A673 (cell line): ENCODE results near the gene GRN. TPM values are rescaled to one million over a fixed set of nuclear protein-coding genes. Genes with fewer than 3 reads are reported as not detected.
"Not testable (repeated sequence)": the region's sequence is repeated elsewhere in the genome, so short reads cannot be mapped to it uniquely, and the experiment has no call there.

ENCODE experiments used
- BruUV-seq: library from RNA; stranded (reverse); fragments of 400-500 nt; replicated peaks from 2 replicates; lab custom pipeline; 2021; lab: Mats Ljungman, UMichigan
- CTCF ChIA-PET: fragments of 300-600 bp; sonication (Branson Sonifier 250); formaldehyde crosslinking; loops from one replicate; lab custom pipeline; 2022; ENCODE audit warnings: antibody characterized with exemption; lab: Charles Lee
- POLR2A ChIA-PET: fragments of 300-600 bp; sonication (Branson Sonifier 250); formaldehyde crosslinking; loops from one replicate; lab custom pipeline; 2022; ENCODE audit warnings: antibody characterized with exemption; ENCODE audit not compliant: low non-redundant PET; lab: Charles Lee
- DNase-seq: peaks from one replicate; pipeline ENCODE4 v3.0.0-alpha.2; 2015; ENCODE audit warnings: low spot score
- H3K27ac ChIP-seq: fragments of 200-600 bp; sonication (generic); 2 replicates; pipeline ENCODE4 v1.5.1; 2016; ENCODE audit warnings: mixed run types, low read depth, mild to moderate bottlenecking, mixed read lengths, antibody characterized with exemption, low read length; ENCODE audit not compliant: poor library complexity, severe bottlenecking
- H3K27me3 ChIP-seq: fragments of 200-600 bp; sonication (generic); replicated peaks from 2 replicates; pipeline ENCODE4 v1.6.1; 2017; ENCODE audit warnings: mixed run types, low read depth, mild to moderate bottlenecking, mixed read lengths, antibody characterized with exemption, low read length; ENCODE audit not compliant: insufficient read depth, poor library complexity
- H3K36me3 ChIP-seq: fragments of 200-600 bp; sonication (generic); 2 replicates; pipeline ENCODE4 v1.6.1; 2016; ENCODE audit warnings: mixed run types, mild to moderate bottlenecking, mixed read lengths, antibody characterized with exemption, low read length; ENCODE audit not compliant: insufficient read depth, poor library complexity, severe bottlenecking
- H3K4me1 ChIP-seq: fragments of 200-600 bp; sonication (generic); 2 replicates; pipeline ENCODE4 v1.6.1; 2017; ENCODE audit warnings: mixed run types, mild to moderate bottlenecking, mixed read lengths, antibody characterized with exemption, low read length; ENCODE audit not compliant: insufficient read depth, poor library complexity, severe bottlenecking
- H3K4me3 ChIP-seq: fragments of 200-600 bp; sonication (generic); 2 replicates; pipeline ENCODE4 v1.5.1; 2016; ENCODE audit warnings: low read depth, mixed run types, mild to moderate bottlenecking, mixed read lengths, low read length; ENCODE audit not compliant: poor library complexity, severe bottlenecking
- H3K9me3 ChIP-seq: fragments of 200-600 bp; sonication (generic); 2 replicates; pipeline ENCODE4 v1.6.1; 2016; ENCODE audit warnings: mixed run types, low read depth, mild to moderate bottlenecking, mixed read lengths, antibody characterized with exemption, low read length; ENCODE audit not compliant: poor library complexity, severe bottlenecking
- EZH2 ChIP-seq: fragments of 200-600 bp; sonication (generic); IDR thresholded peaks from 2 replicates; pipeline ENCODE4 v1.6.1; 2017; ENCODE audit warnings: borderline replicate concordance, low read depth, mild to moderate bottlenecking, mixed read lengths, antibody characterized with exemption, low read length; ENCODE audit not compliant: poor library complexity, severe bottlenecking
- intact Hi-C: fragments of 100-400 bp; cut with micrococcal nuclease; formaldehyde crosslinking; loops from one replicate; pipeline ENCODE4 v1.10.0; 2022; ENCODE audit not compliant: unreplicated experiment
- total RNA-seq: library from RNA; stranded (reverse); gene quantifications from 2 replicates; pipeline ENCODE4 v1.2.3, GENCODE V29; 2021
- TF ChIP-seq, protein P1 (sequence below): fragments of 300-800, 200-600 bp; sonication (generic); conservative IDR thresholded peaks from 2 replicates; pipeline ENCODE4 v1.5.1; 2017; ENCODE audit warnings: low read depth, mild to moderate bottlenecking, antibody characterized with exemption, low read length, moderate library complexity, mixed read lengths

Gene GRN
- total RNA-seq, 1 experiment from 2014 or later, result 50.4 TPM

DNA sequence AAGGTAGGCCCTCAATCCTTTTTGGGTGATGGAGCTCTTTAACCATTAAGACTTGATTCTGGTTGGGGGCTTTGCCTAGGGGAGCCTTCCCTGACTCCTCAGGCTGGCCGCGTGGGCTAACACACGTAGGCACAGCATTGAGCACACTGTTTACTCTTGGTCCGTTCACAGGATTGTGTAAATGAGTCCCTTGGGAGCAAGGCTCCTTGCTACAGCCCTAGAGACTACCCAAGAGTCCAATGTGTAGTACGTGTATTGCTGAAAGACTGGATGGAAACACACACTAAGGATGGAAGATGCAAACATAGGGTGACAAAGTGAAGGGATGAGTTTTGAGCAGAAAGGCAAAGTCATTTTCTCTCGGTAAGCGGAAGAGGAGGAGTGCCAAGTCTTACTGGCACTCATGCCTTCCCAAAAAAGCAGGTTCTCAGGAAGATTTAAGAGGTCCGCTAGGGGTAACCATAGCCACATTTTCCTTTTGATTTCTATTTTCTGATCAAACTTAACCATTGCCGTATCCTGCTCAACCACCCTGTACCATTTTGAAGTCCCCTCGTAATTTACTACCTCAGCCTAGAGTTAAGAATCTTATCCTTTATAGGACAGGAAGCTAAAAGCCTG lies 45.3 kb downstream of the GRN start:
- TF ChIP-seq, protein P1, sequence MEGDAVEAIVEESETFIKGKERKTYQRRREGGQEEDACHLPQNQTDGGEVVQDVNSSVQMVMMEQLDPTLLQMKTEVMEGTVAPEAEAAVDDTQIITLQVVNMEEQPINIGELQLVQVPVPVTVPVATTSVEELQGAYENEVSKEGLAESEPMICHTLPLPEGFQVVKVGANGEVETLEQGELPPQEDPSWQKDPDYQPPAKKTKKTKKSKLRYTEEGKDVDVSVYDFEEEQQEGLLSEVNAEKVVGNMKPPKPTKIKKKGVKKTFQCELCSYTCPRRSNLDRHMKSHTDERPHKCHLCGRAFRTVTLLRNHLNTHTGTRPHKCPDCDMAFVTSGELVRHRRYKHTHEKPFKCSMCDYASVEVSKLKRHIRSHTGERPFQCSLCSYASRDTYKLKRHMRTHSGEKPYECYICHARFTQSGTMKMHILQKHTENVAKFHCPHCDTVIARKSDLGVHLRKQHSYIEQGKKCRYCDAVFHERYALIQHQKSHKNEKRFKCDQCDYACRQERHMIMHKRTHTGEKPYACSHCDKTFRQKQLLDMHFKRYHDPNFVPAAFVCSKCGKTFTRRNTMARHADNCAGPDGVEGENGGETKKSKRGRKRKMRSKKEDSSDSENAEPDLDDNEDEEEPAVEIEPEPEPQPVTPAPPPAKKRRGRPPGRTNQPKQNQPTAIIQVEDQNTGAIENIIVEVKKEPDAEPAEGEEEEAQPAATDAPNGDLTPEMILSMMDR, result no peak
- TF ChIP-seq EZH2, result no peak
- no peaks in the 10 kb centered on the region for H3K27me3 ChIP-seq
- H3K36me3 ChIP-seq, result no peaks in the 10 kb centered on the region
- POLR2A ChIA-PET, result no interaction called here
- no peaks in the 10 kb centered on the region for H3K9me3 ChIP-seq
- H3K4me3 ChIP-seq, result no peak overlapping the region
- CTCF ChIA-PET, result no interaction called here
- intact Hi-C loops, result no loop called here
- no peak for DNase-seq
- no TSS peak for BruUV-seq
- no peak overlapping the region for H3K27ac ChIP-seq
- no peaks in the 10 kb centered on the region for H3K4me1 ChIP-seq

DNA sequence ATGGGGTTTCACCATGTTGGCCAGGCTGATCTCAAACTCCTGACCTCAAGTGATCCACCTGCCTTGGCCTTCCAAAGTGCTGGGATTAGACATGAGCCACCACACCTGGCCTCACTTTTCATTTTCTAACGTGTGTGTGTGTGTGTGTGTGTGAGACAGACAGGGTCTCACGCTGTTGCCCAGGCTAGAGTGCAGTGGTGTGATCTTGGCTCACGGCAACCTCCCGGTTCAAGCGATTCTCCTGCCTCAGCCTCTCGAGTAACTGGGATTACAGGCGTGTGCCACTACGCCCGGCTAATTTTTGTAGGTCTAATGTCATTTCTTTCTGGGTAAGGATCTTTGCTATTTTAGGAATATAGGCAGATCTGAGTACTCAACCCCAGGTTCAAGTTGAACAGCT lies 49.0 kb downstream of the GRN start:
- H3K36me3 ChIP-seq, intact Hi-C loops, H3K27me3 ChIP-seq, BruUV-seq, POLR2A ChIA-PET, H3K4me1 ChIP-seq, DNase-seq, H3K27ac ChIP-seq, CTCF ChIA-PET, H3K4me3 ChIP-seq, H3K9me3 ChIP-seq: not testable (repeated sequence)

DNA sequence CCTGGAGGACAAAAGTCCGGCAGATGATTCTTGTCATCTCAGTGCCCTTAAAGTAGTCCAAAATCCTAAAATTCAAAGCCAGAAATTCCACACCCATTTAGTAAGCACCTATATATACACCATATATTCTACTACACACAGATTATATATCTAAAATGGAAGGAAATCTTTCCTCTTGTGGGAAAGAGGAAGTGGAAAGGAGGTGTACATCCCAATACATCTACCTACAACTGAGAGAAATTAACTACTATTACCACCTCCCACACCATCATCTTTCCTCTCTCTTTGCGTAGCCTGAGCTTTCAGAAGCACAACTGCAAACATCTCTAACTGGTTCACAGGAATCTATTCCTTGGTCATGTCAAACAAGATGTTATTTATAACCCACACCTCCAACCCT lies 49.7 kb downstream of the GRN start:
- no peak for DNase-seq
- no TSS peak for BruUV-seq
- H3K27me3 ChIP-seq, result no peaks in the 10 kb centered on the region
- intact Hi-C loops, result no loop called here
- no peaks in the 10 kb centered on the region for H3K9me3 ChIP-seq
- H3K4me1 ChIP-seq, result no peaks in the 10 kb centered on the region
- ChIA-PET POLR2A (no interaction called here), CTCF (no interaction called here)
- TF ChIP-seq, protein P1, result no peak
- TF ChIP-seq EZH2, result no peak
- H3K27ac ChIP-seq, result no peak overlapping the region
- no peak overlapping the region for H3K4me3 ChIP-seq
- H3K36me3 ChIP-seq, result peaks cover 7% of the 10 kb centered on the region

DNA sequence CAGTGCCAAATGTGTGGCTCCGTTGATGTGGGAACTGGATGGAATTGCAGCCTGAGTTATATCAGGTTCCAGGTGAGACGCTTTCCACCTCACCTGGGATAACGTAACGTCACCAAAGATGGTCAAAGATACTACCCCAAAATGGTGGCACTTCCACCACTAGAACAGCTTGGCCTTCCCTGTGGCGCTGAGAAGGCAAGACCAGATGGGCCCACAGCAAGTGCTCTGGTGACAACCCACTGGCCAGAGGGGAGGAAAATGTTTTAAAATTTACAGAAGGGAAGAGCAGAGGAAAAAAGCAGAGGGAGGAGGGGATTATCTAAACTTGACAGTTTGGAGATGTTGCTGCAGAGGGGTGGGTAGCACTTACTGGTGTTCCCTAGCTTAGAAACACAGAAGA lies 51.8 kb downstream of the GRN start:
- H3K4me3 ChIP-seq, result no peak overlapping the region
- BruUV-seq, result no TSS peak
- intact Hi-C loops, result no loop called here
- ChIA-PET POLR2A (no interaction called here), CTCF (no interaction called here)
- no peaks in the 10 kb centered on the region for H3K4me1 ChIP-seq
- H3K9me3 ChIP-seq, result no peaks in the 10 kb centered on the region
- H3K36me3 ChIP-seq, result peaks cover 16% of the 10 kb centered on the region
- DNase-seq, result no peak
- H3K27me3 ChIP-seq, result no peaks in the 10 kb centered on the region
- no peak for TF ChIP-seq EZH2
- TF ChIP-seq, protein P1, result no peak
- H3K27ac ChIP-seq, result no peak overlapping the region
